ENCODE measurements around the gene ST3GAL3.

- TF ChIP-seq YY1 (IDR thresholded peaks at IDR 0.05; ENCODE audit: insufficient read depth, insufficient read length) (no peak), SUZ12 (IDR thresholded peaks at IDR 0.05; ENCODE audit: extremely low read depth, insufficient read depth, insufficient read length) (no peak), ZNF274 (IDR thresholded peaks at IDR 0.05; ENCODE audit: low read depth, low read length) (no peak)
Measured at GRCh38 chr1:43836267-43836951, 129.1 kb downstream of the ST3GAL3 start.

All from NT2/D1 (cell line).